PC-3 (cell line): ENCODE results near the gene MKRN2OS. TPM values are rescaled to one million over a fixed set of nuclear protein-coding genes. Genes with fewer than 3 reads are reported as not detected.

Experiments
- ATAC-seq: fragments of 200-7000 bp; cut with Tn5 transposase; 2 replicates; pipeline ENCODE4 v1.9.1; 2020; ENCODE audit warnings: mild to moderate bottlenecking, moderate library complexity
- BruUV-seq: library from RNA; stranded (reverse); fragments of 400-500 nt; replicated peaks from 2 replicates; lab custom pipeline; 2021; lab: Mats Ljungman, UMichigan
- CTCF ChIA-PET: fragments of 300-600 bp; sonication (Branson Sonifier 250); formaldehyde crosslinking; loops from one replicate; lab custom pipeline; 2022; ENCODE audit warnings: antibody characterized with exemption; lab: Charles Lee
- POLR2A ChIA-PET: fragments of 300-600 bp; sonication (Branson Sonifier 250); formaldehyde crosslinking; loops from one replicate; lab custom pipeline; 2022; ENCODE audit warnings: antibody characterized with exemption; ENCODE audit not compliant: unreplicated experiment; lab: Charles Lee
- DNase-seq: peaks from one replicate; pipeline ENCODE4 v3.0.0-alpha.2; 2015
- H2AFZ ChIP-seq: fragments of 300-600 bp; sonication (generic); 2 replicates; pipeline ENCODE4 v1.6.0; 2016; ENCODE audit warnings: antibody characterized with exemption, low read length
- H3F3A ChIP-seq: fragments of 300-600 bp; sonication (generic); one replicate; pipeline ENCODE4 v1.6.0; 2017; ENCODE audit warnings: antibody characterized with exemption, low read length, control low read depth, mild to moderate bottlenecking; ENCODE audit not compliant: unreplicated experiment
- H3K27ac ChIP-seq: fragments of 300-600 bp; sonication (generic); 2 replicates; pipeline ENCODE4 v1.5.1; 2016; ENCODE audit warnings: mild to moderate bottlenecking, low read length
- H3K27me3 ChIP-seq: fragments of 300-600 bp; sonication (generic); 2 replicates; pipeline ENCODE4 v1.6.1; 2016; ENCODE audit warnings: low read length, mixed read lengths
- H3K36me3 ChIP-seq: fragments of 300-600 bp; sonication (generic); 2 replicates; pipeline ENCODE4 v1.6.1; 2016; ENCODE audit warnings: low read depth, mixed run types, low read length, mixed read lengths
- H3K4me1 ChIP-seq: fragments of 300-600 bp; sonication (generic); 2 replicates; pipeline ENCODE4 v1.5.1; 2016; ENCODE audit warnings: low read length; ENCODE audit not compliant: insufficient read depth
- H3K4me2 ChIP-seq: fragments of 300-600 bp; sonication (generic); 2 replicates; pipeline ENCODE4 v1.6.0; 2016; ENCODE audit warnings: low read length
- H3K4me3 ChIP-seq: fragments of 300-600 bp; sonication (generic); 2 replicates; pipeline ENCODE4 v1.5.1; 2016; ENCODE audit warnings: mild to moderate bottlenecking, low read length, mixed read lengths
- H3K79me2 ChIP-seq: fragments of 300-600 bp; sonication (generic); 2 replicates; pipeline ENCODE4 v1.6.1; 2017; ENCODE audit warnings: low read length, mixed read lengths
- H3K9ac ChIP-seq: fragments of 300-600 bp; sonication (generic); 2 replicates; pipeline ENCODE4 v1.6.0; 2016; ENCODE audit warnings: mild to moderate bottlenecking, low read length
- H3K9me2 ChIP-seq: fragments of 300-600 bp; sonication (generic); replicated peaks from 2 replicates; pipeline ENCODE4 v1.6.1; 2016; ENCODE audit warnings: mixed run types, low read length, mixed read lengths
- H3K9me3 ChIP-seq: fragments of 300-600 bp; sonication (generic); 2 replicates; pipeline ENCODE4 v1.6.1; 2016; ENCODE audit warnings: low read length, mixed read lengths
- H4K20me1 ChIP-seq: fragments of 300-600 bp; sonication (generic); 2 replicates; pipeline ENCODE4 v1.6.1; 2016; ENCODE audit warnings: low read length, mixed read lengths
- EZH2 ChIP-seq: fragments of 300-600 bp; sonication (generic); IDR thresholded peaks from one replicate; pipeline ENCODE4 v1.6.1; 2017; ENCODE audit warnings: antibody characterized with exemption, mild to moderate bottlenecking, low read length; ENCODE audit not compliant: unreplicated experiment
- EZH2phosphoT487 ChIP-seq: fragments of 300-600 bp; sonication (generic); IDR thresholded peaks from 2 replicates; pipeline ENCODE4 v1.6.1; 2018; ENCODE audit warnings: mild to moderate bottlenecking, antibody characterized with exemption, low read length, borderline replicate concordance
- intact Hi-C: fragments of 100-400 bp; cut with micrococcal nuclease; formaldehyde crosslinking; loops from 2 replicates; pipeline ENCODE4 v1.9.0; 2023
- total RNA-seq: library from RNA; depleted of rRNA; stranded (reverse); fragments of >200 nt; gene quantifications from 2 replicates; pipeline ENCODE4 v1.2.3, GENCODE V29; 2014
- TF ChIP-seq, protein P1 (sequence below): fragments of 300-600 bp; sonication (generic); conservative IDR thresholded peaks from 2 replicates; pipeline ENCODE4 v1.5.1; 2017; ENCODE audit warnings: antibody characterized with exemption, low read depth, mild to moderate bottlenecking, low read length

Gene MKRN2OS
- total RNA-seq, 1 experiment from 2014 or later, result 6.6 TPM

GRCh38 chr3:12579456-12579855 lies 34.2 kb upstream of the MKRN2OS start:
- no peaks in the 10 kb centered on the region for H4K20me1 ChIP-seq
- CTCF ChIA-PET, result no interaction called here
- no peak overlapping the region for H2AFZ ChIP-seq
- intact Hi-C loops, result no loop called here
- H3K27ac ChIP-seq, result peak overlapping the region; percentile 21; the same call in 1 of the 2 replicates
- no peak overlapping the region for H3K4me3 ChIP-seq
- BruUV-seq, result no TSS peak
- no peak for TF ChIP-seq EZH2phosphoT487
- TF ChIP-seq, protein P1, sequence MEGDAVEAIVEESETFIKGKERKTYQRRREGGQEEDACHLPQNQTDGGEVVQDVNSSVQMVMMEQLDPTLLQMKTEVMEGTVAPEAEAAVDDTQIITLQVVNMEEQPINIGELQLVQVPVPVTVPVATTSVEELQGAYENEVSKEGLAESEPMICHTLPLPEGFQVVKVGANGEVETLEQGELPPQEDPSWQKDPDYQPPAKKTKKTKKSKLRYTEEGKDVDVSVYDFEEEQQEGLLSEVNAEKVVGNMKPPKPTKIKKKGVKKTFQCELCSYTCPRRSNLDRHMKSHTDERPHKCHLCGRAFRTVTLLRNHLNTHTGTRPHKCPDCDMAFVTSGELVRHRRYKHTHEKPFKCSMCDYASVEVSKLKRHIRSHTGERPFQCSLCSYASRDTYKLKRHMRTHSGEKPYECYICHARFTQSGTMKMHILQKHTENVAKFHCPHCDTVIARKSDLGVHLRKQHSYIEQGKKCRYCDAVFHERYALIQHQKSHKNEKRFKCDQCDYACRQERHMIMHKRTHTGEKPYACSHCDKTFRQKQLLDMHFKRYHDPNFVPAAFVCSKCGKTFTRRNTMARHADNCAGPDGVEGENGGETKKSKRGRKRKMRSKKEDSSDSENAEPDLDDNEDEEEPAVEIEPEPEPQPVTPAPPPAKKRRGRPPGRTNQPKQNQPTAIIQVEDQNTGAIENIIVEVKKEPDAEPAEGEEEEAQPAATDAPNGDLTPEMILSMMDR, result no peak
- no peak for TF ChIP-seq EZH2
- H3K79me2 ChIP-seq, result no peaks in the 10 kb centered on the region
- no peak overlapping the region for H3K4me2 ChIP-seq
- no peaks in the 10 kb centered on the region for H3K9me2 ChIP-seq
- ATAC-seq, result no peak
- 0 out of 2 replicates have a peak, but pooled peaks cover 6% of the 10 kb centered on the region for H3K4me1 ChIP-seq
- peaks cover 63% of the 10 kb centered on the region for H3K36me3 ChIP-seq
- H3F3A ChIP-seq, result peaks cover 5% of the 10 kb centered on the region
- no peaks in the 10 kb centered on the region for H3K9me3 ChIP-seq
- no peak overlapping the region for H3K9ac ChIP-seq
- DNase-seq, result no peak
- POLR2A ChIA-PET, result no interaction called here
- H3K27me3 ChIP-seq, result no peaks in the 10 kb centered on the region

- Histone ChIP-seq H3K36me3 (peaks cover 62% of the 10 kb centered on the region), H4K20me1 (no peaks in the 10 kb centered on the region), H3K4me1 (0 out of 2 replicates have a peak, but pooled peaks cover 6% of the 10 kb centered on the region), H3F3A (peaks cover 5% of the 10 kb centered on the region), H3K9ac (no peak overlapping the region), H3K9me3 (no peaks in the 10 kb centered on the region), H2AFZ (no peak overlapping the region), H3K4me2 (no peak overlapping the region), H3K27ac (no peak overlapping the region), H3K9me2 (no peaks in the 10 kb centered on the region), H3K27me3 (no peaks in the 10 kb centered on the region), H3K4me3 (no peak overlapping the region), H3K79me2 (no peaks in the 10 kb centered on the region)
- no peak for TF ChIP-seq EZH2phosphoT487
- TF ChIP-seq, protein P1, result peak; percentile 47; the same call in 1 of the 2 replicates
- ATAC-seq, result no peak
- no peak for DNase-seq
- no TSS peak for BruUV-seq
- CTCF ChIA-PET, result interaction anchor here (0.6 kb wide), 8 partner anchors 11 to 236 kb away, joined by 3 to 7 read pairs (median 4); partner anchors contain the start of gene RAF1
- intact Hi-C loops, result no loop called here
- POLR2A ChIA-PET, result no interaction called here
These were observed 33.4 kb upstream of the MKRN2OS start for GRCh38 chr3:12578742-12579141.

DNA sequence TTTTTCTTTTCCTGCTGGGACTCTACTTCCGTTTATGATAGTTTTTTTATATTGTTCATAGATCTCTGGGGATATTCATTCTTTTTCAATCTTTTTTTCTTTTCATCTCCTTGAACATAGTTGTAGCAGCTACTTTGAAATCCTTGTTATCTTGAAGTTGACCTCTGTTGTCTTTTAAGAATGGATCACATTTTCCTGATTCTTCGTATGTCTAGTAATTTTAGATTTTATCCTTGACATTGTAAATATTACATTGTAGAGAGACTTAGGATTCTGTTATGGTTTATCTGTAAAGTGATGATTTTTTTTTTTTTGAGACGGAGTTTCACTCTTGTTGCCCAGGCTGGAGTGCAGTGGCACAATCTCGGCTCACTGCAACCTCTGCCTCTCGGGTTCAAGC lies 32.1 kb upstream of the MKRN2OS start:
- ChIA-PET CTCF (interaction anchor here (0.6 kb wide), 1 partner anchor 703 kb away, joined by 7 read pairs; no protein-coding TSS in a partner anchor), POLR2A (no interaction called here)
- intact Hi-C loops, result no loop called here
- H3K27me3 ChIP-seq, result no peaks in the 10 kb centered on the region
- no peak overlapping the region for H3K4me3 ChIP-seq
- no peaks in the 10 kb centered on the region for H3F3A ChIP-seq
- BruUV-seq, result no TSS peak
- no peak overlapping the region for H3K4me2 ChIP-seq
- H3K9me2 ChIP-seq, result no peaks in the 10 kb centered on the region
- 0 out of 2 replicates have a peak, but pooled peaks cover 6% of the 10 kb centered on the region for H3K4me1 ChIP-seq
- H2AFZ ChIP-seq, result no peak overlapping the region
- no peak overlapping the region for H3K9ac ChIP-seq
- peaks cover 57% of the 10 kb centered on the region for H3K36me3 ChIP-seq
- no peak for ATAC-seq
- no peak overlapping the region for H3K27ac ChIP-seq
- no peaks in the 10 kb centered on the region for H4K20me1 ChIP-seq
- TF ChIP-seq, protein P1, result no peak
- TF ChIP-seq EZH2, result no peak
- TF ChIP-seq EZH2phosphoT487, result no peak
- DNase-seq, result no peak
- no peaks in the 10 kb centered on the region for H3K9me3 ChIP-seq
- no peaks in the 10 kb centered on the region for H3K79me2 ChIP-seq
